Panc1 (cell line): ENCODE results near the gene AKAP6. TPM values are rescaled to one million over a fixed set of nuclear protein-coding genes. Genes with fewer than 3 reads are reported as not detected.

Source experiments
- ATAC-seq: fragments of 200-7000 bp; cut with Tn5 transposase; 2 replicates; pipeline ENCODE4 v1.9.1; 2020; ENCODE audit warnings: mild to moderate bottlenecking, moderate library complexity
- BruUV-seq: library from RNA; stranded (reverse); fragments of 400-500 nt; replicated peaks from 2 replicates; lab custom pipeline; 2021; lab: Mats Ljungman, UMichigan
- CTCF ChIA-PET: fragments of 300-600 bp; sonication (Branson Sonifier 250); formaldehyde crosslinking; loops from one replicate; lab custom pipeline; 2022; ENCODE audit warnings: antibody characterized with exemption; lab: Charles Lee
- POLR2A ChIA-PET: fragments of 300-600 bp; sonication (Branson Sonifier 250); formaldehyde crosslinking; loops from one replicate; lab custom pipeline; 2022; ENCODE audit warnings: antibody characterized with exemption; lab: Charles Lee
- DNase-seq: peaks from one replicate; pipeline ENCODE4 v3.0.0-alpha.2; 2010; ENCODE audit warnings: low read depth, low spot score
- H3K27ac ChIP-seq: 2 replicates; pipeline ENCODE4 v1.5.1; 2011; ENCODE audit warnings: mild to moderate bottlenecking, low read length, inconsistent platforms
- H3K27me3 ChIP-seq: fragments of 200-500 bp; sonication (Bioruptor generic); 2 replicates; pipeline ENCODE4 v1.6.0; 2014; ENCODE audit warnings: low read length, inconsistent platforms; ENCODE audit not compliant: control insufficient read depth, insufficient read depth
- H3K36me3 ChIP-seq: fragments of 200-500 bp; sonication (Bioruptor generic); 2 replicates; pipeline ENCODE4 v1.5.1; 2014; ENCODE audit warnings: inconsistent platforms, mild to moderate bottlenecking, low read length, moderate library complexity; ENCODE audit not compliant: control insufficient read depth, insufficient read depth
- H3K4me1 ChIP-seq: 2 replicates; pipeline ENCODE4 v1.5.1; 2011; ENCODE audit warnings: inconsistent platforms, mild to moderate bottlenecking, low read length, moderate library complexity; ENCODE audit not compliant: control insufficient read depth, insufficient read depth
- H3K4me3 ChIP-seq, 2 experiments: 2 replicates each; pipeline ENCODE4 v1.5.1; 2011 to 2012; ENCODE audit warnings: low read depth in 2 of 2, low read length in 2 of 2, mild to moderate bottlenecking in 2 of 2, inconsistent platforms in 1 of 2, moderate library complexity in 1 of 2
- H3K9me3 ChIP-seq: fragments of 200-500 bp; sonication (Bioruptor generic); 2 replicates; pipeline ENCODE4 v1.5.1; 2014; ENCODE audit warnings: low read depth, mild to moderate bottlenecking, inconsistent platforms, low read length, moderate library complexity; ENCODE audit not compliant: control insufficient read depth, insufficient read depth
- POLR2AphosphoS5 ChIP-seq: IDR thresholded peaks from 2 replicates; pipeline ENCODE4 v1.6.1; 2012; ENCODE audit warnings: mild to moderate bottlenecking, low read depth, low read length, moderate library complexity
- SIN3A ChIP-seq: IDR thresholded peaks from 2 replicates; pipeline ENCODE4 v1.6.1; 2012; ENCODE audit warnings: low read depth, mild to moderate bottlenecking, low read length, moderate library complexity, borderline replicate concordance; ENCODE audit not compliant: insufficient read depth
- TCF7L2 ChIP-seq: IDR thresholded peaks from 2 replicates; pipeline ENCODE4 v1.6.1; 2011; ENCODE audit warnings: mild to moderate bottlenecking, low read depth, low read length, inconsistent platforms
- in situ Hi-C: cut with HindIII; loops from 2 replicates; pipeline ENCODE4 v1.10.0; 2016; ENCODE audit warnings: low sequenced_read_pairs, low pct_unique_long_range_greater_than_20kb
- intact Hi-C: fragments of 100-400 bp; cut with micrococcal nuclease; formaldehyde crosslinking; loops from one replicate; pipeline ENCODE4 v1.10.0; 2022; ENCODE audit not compliant: unreplicated experiment
- total RNA-seq: library from RNA; stranded (reverse); gene quantifications from one replicate; pipeline ENCODE4 v1.2.1, GENCODE V29; 2021; ENCODE audit not compliant: unreplicated experiment
- TF ChIP-seq, protein P1 (sequence below), 2 experiments: IDR thresholded peaks; 2 replicates each; pipeline ENCODE4 v1.6.1; 2011 to 2012; ENCODE audit warnings: low read depth in 2 of 2, control low read depth in 1 of 2, low read length in 1 of 2, mild to moderate bottlenecking in 1 of 2, moderate library complexity in 1 of 2; ENCODE audit not compliant: insufficient read depth in 1 of 2
- TF ChIP-seq, protein P2 (sequence below): fragments of 450-650 bp; IDR thresholded peaks from 2 replicates; pipeline ENCODE4 v1.5.1; 2017; ENCODE audit warnings: mild to moderate bottlenecking

Gene AKAP6
- total RNA-seq, 1 experiment from 2014 or later: 0.82 TPM

DNA sequence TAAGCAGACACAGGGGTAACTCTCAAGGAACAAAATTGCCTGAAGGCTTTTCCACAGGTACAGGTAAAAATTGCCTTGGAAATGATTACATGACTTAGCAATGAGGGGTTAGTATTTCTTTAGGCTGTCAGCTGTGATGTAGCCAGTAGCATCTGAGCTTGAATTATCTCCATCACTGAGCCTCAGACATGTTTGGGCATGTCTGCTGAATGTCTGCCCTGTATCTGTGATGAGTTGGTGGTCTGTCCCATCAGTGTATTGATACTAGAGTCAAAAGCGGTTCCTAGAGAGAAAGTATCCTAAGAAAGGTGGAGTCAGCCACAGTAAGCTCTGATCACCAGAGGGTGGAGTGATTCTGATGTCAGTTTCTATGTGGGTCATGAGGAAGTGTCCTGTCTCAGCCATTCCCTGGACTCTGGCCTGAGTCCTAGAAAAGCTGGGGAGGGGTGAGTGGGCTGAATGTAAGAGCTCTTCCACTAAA lies 16.3 kb downstream of the AKAP6 start:
- Histone ChIP-seq H3K36me3 (no peaks in the 10 kb centered on the region), H3K27me3 (no peaks in the 10 kb centered on the region), H3K4me3 (no peak overlapping the region), H3K4me1 (no peaks in the 10 kb centered on the region), H3K27ac (no peak overlapping the region), H3K9me3 (no peaks in the 10 kb centered on the region)
- CTCF ChIA-PET: no interaction called here
- POLR2A ChIA-PET: interaction anchor here (0.6 kb wide), 1 partner anchor 1180 kb away, joined by 3 read pairs; no protein-coding TSS in a partner anchor
- ATAC-seq (no peak), DNase-seq (no peak)
- intact Hi-C loops: no loop called here
- BruUV-seq: no TSS peak
- no peak for TF ChIP-seq TCF7L2
- in situ Hi-C loops: no loop called here

DNA sequence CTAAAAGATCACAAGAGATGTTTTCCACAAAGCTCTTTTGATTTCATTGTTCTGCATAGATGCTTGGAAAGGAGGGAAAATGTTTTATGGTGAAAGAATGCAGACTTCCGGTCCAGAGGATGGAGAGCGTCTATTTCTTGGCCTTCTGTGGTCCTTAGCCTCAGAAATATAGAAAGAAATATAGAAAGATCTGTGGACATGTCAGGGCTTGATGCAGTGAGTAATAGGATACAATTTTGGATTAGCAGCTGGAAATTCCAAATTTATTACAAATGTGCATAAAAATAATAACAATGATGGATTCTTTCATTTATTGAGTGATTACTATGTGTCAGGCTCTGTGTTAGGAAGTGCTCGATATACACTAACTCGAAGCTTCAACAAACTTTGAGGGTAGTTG lies 20.2 kb downstream of the AKAP6 start:
- H3K9me3 ChIP-seq: no peaks in the 10 kb centered on the region
- CTCF ChIA-PET: no interaction called here
- no peak for DNase-seq
- H3K4me3 ChIP-seq: no peak overlapping the region
- TF ChIP-seq, protein P1, sequence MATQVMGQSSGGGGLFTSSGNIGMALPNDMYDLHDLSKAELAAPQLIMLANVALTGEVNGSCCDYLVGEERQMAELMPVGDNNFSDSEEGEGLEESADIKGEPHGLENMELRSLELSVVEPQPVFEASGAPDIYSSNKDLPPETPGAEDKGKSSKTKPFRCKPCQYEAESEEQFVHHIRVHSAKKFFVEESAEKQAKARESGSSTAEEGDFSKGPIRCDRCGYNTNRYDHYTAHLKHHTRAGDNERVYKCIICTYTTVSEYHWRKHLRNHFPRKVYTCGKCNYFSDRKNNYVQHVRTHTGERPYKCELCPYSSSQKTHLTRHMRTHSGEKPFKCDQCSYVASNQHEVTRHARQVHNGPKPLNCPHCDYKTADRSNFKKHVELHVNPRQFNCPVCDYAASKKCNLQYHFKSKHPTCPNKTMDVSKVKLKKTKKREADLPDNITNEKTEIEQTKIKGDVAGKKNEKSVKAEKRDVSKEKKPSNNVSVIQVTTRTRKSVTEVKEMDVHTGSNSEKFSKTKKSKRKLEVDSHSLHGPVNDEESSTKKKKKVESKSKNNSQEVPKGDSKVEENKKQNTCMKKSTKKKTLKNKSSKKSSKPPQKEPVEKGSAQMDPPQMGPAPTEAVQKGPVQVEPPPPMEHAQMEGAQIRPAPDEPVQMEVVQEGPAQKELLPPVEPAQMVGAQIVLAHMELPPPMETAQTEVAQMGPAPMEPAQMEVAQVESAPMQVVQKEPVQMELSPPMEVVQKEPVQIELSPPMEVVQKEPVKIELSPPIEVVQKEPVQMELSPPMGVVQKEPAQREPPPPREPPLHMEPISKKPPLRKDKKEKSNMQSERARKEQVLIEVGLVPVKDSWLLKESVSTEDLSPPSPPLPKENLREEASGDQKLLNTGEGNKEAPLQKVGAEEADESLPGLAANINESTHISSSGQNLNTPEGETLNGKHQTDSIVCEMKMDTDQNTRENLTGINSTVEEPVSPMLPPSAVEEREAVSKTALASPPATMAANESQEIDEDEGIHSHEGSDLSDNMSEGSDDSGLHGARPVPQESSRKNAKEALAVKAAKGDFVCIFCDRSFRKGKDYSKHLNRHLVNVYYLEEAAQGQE (IDR thresholded peaks at IDR 0.05; ENCODE audit: insufficient read depth in 1 of 2, low read depth in 2 of 2, low read length in 1 of 2): no peak
- TF ChIP-seq, protein P2, sequence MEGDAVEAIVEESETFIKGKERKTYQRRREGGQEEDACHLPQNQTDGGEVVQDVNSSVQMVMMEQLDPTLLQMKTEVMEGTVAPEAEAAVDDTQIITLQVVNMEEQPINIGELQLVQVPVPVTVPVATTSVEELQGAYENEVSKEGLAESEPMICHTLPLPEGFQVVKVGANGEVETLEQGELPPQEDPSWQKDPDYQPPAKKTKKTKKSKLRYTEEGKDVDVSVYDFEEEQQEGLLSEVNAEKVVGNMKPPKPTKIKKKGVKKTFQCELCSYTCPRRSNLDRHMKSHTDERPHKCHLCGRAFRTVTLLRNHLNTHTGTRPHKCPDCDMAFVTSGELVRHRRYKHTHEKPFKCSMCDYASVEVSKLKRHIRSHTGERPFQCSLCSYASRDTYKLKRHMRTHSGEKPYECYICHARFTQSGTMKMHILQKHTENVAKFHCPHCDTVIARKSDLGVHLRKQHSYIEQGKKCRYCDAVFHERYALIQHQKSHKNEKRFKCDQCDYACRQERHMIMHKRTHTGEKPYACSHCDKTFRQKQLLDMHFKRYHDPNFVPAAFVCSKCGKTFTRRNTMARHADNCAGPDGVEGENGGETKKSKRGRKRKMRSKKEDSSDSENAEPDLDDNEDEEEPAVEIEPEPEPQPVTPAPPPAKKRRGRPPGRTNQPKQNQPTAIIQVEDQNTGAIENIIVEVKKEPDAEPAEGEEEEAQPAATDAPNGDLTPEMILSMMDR: no peak
- TF ChIP-seq POLR2AphosphoS5 (no peak), TCF7L2 (no peak), SIN3A (no peak)
- no peak overlapping the region for H3K27ac ChIP-seq
- in situ Hi-C loops (no loop called here), intact Hi-C loops (no loop called here)
- BruUV-seq: no TSS peak
- H3K36me3 ChIP-seq: no peaks in the 10 kb centered on the region
- POLR2A ChIA-PET: no interaction called here
- H3K27me3 ChIP-seq: no peaks in the 10 kb centered on the region
- no peak for ATAC-seq
- H3K4me1 ChIP-seq: no peaks in the 10 kb centered on the region

DNA sequence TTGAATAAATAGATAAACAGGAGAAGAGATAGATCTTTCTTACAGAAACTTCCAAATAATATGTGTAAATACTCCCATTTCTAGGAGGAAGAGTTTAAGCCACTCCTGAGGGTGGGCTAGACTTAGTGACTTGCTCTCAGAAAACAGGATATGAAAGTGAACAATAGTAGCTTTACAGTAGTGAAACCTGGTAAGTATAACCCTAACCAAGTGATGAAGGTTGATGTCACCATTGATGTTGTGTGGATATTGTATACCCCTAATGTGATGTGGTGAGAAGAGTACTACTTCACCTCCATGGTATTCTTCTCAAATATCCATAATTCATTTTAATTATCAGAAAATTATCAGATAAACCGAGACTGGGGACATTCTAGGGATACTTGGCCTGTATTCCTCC lies 20.9 kb downstream of the AKAP6 start:
- no peak for DNase-seq
- BruUV-seq: no TSS peak
- Histone ChIP-seq H3K36me3 (no peaks in the 10 kb centered on the region), H3K27ac (no peak overlapping the region), H3K9me3 (no peaks in the 10 kb centered on the region), H3K4me3 (no peak overlapping the region), H3K27me3 (no peaks in the 10 kb centered on the region), H3K4me1 (no peaks in the 10 kb centered on the region)
- in situ Hi-C loops (no loop called here), intact Hi-C loops (no loop called here)
- ChIA-PET POLR2A (no interaction called here), CTCF (no interaction called here)
- no peak for TF ChIP-seq TCF7L2
- TF ChIP-seq, protein P2: no peak
- TF ChIP-seq, protein P1 (IDR thresholded peaks at IDR 0.05; ENCODE audit: insufficient read depth in 1 of 2, low read depth in 2 of 2, low read length in 1 of 2): no peak
- TF ChIP-seq SIN3A: no peak
- TF ChIP-seq POLR2AphosphoS5: no peak
- ATAC-seq: no peak
